ENCODE data around the gene RAB11FIP5. TPM values are rescaled to one million over a fixed set of nuclear protein-coding genes. Genes with fewer than 3 reads are reported as not detected.

RAB11FIP5 gene
- total and polyA plus RNA-seq, 10 of the 15 experiments (the other 5 are each of a cell fraction or from before 2014, with no cell fraction given) = 0.03 to 0.20 (median 0.06) TPM; not detected in 6

- TF ChIP-seq ZNF687 (IDR thresholded peaks at IDR 0.05) (no peak), CBX5 (IDR thresholded peaks at IDR 0.05; ENCODE audit: low read depth) (0 out of 2 replicates have a peak, but pooled peaks have one; percentile 25), SRF (IDR thresholded peaks at IDR 0.05; ENCODE audit: low read depth in 2 of 2, low read length in 2 of 2) (no peak), KDM1A (IDR thresholded peaks at IDR 0.05; ENCODE audit: borderline replicate concordance) (no peak), IKZF1 (conservative IDR thresholded peaks at IDR 0.05) (peak; percentile 90), RBBP5 (conservative IDR thresholded peaks at IDR 0.05) (no peak), STAT1 (conservative IDR thresholded peaks at IDR 0.05) (no peak; the same call in 1 of the 2 replicates), ATF7 (IDR thresholded peaks at IDR 0.05; ENCODE audit: low read depth) (peak; percentile 56; the same call in 1 of the 2 replicates), ZNF622 (IDR thresholded peaks at IDR 0.05) (no peak), NR2F1 (conservative IDR thresholded peaks at IDR 0.05) (peak; percentile 97), CBX3 (IDR thresholded peaks at IDR 0.05; ENCODE audit: borderline replicate concordance, low read depth) (no peak), SUPT20H (IDR thresholded peaks at IDR 0.05; ENCODE audit: borderline replicate concordance, control insufficient read depth, low read depth, low read length) (no peak), E4F1 (IDR thresholded peaks at IDR 0.05; ENCODE audit: borderline replicate concordance, partially characterized antibody) (no peak), LARP7 (IDR thresholded peaks at IDR 0.05) (peak; percentile 86), CBFB (IDR thresholded peaks at IDR 0.05; ENCODE audit: low read depth) (peak; percentile 93), MEF2A (IDR thresholded peaks at IDR 0.05; ENCODE audit: insufficient read depth, low read depth, low read length) (0 out of 2 replicates have a peak, but pooled peaks have one; percentile 16), RB1 (IDR thresholded peaks at IDR 0.05; ENCODE audit: borderline replicate concordance) (peak; percentile 62; the same call in 1 of the 2 replicates), USF1 (IDR thresholded peaks at IDR 0.05; ENCODE audit: borderline replicate concordance, extremely low read length, insufficient read depth, low read depth, low read length) (no peak), IRF5 (IDR thresholded peaks at IDR 0.05; ENCODE audit: borderline replicate concordance) (no peak), WRNIP1 (IDR thresholded peaks at IDR 0.05; ENCODE audit: borderline replicate concordance, low read depth, low read length) (no peak), FOXK2 (IDR thresholded peaks at IDR 0.05) (peak; percentile 28; the same call in 1 of the 2 replicates), SIN3A (IDR thresholded peaks at IDR 0.05; ENCODE audit: low read depth, low read length) (0 out of 2 replicates have a peak, but pooled peaks have one; percentile 46)
These were observed 41.2 kb downstream of the RAB11FIP5 start, which contains the start of gene SFXN5 (continued) for GRCh38 chr2:73071360-73072128.
